Gastroesophageal sphincter (tissue), 3 donors: ENCODE results near the gene IQCM.

ENCODE experiments used
- POLR2A ChIP-seq, 2 donors: fragments of 450-650 bp; IDR thresholded peaks; one replicate each; pipeline ENCODE4 v1.6.1; 2017; ENCODE audit warnings: antibody characterized with exemption in 2 of 2, mild to moderate bottlenecking in 2 of 2, moderate library complexity in 1 of 2
- TF ChIP-seq, protein P1 (sequence below), 4 experiments: fragments of 200-600 bp in 2 of 4; fragments of 450-650 bp in 2 of 4; sonication (generic) in 1 of 4; IDR thresholded peaks; one replicate each; pipeline ENCODE4 v1.5.1; 2017 to 2019; ENCODE audit warnings: antibody characterized with exemption in 4 of 4, mild to moderate bottlenecking in 2 of 4, moderate library complexity in 2 of 4

DNA sequence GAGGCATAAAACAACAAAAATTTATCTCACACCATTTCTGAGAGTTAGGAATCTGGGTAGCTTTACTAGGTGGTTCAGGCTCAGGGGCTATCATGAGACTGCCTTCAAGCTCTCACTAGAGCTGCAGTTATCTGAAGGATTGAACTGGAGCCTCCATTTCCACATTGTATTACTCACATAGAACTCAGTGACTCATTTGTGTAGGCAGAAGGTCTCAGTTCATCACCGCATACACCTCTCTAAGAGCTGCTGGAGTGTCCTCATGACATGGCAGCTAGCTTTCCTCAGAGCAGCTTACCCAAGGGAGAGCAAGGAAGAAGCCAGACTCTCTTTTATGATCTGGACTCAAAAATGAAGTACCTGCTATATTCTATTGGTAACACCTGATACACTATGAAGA is 389.2 kb downstream of the IQCM start:
- TF ChIP-seq POLR2A (IDR thresholded peaks at IDR 0.05), result no peak
- TF ChIP-seq, protein P1, sequence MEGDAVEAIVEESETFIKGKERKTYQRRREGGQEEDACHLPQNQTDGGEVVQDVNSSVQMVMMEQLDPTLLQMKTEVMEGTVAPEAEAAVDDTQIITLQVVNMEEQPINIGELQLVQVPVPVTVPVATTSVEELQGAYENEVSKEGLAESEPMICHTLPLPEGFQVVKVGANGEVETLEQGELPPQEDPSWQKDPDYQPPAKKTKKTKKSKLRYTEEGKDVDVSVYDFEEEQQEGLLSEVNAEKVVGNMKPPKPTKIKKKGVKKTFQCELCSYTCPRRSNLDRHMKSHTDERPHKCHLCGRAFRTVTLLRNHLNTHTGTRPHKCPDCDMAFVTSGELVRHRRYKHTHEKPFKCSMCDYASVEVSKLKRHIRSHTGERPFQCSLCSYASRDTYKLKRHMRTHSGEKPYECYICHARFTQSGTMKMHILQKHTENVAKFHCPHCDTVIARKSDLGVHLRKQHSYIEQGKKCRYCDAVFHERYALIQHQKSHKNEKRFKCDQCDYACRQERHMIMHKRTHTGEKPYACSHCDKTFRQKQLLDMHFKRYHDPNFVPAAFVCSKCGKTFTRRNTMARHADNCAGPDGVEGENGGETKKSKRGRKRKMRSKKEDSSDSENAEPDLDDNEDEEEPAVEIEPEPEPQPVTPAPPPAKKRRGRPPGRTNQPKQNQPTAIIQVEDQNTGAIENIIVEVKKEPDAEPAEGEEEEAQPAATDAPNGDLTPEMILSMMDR (IDR thresholded peaks at IDR 0.05), result no peak
